HCT116 (cell line): ENCODE data around the gene TSC22D1. TPM values are rescaled to one million over a fixed set of nuclear protein-coding genes. Genes with fewer than 3 reads are reported as not detected.

Experiments
- ATAC-seq: fragments of 200-7000 bp; cut with Tn5 transposase; 2 replicates; pipeline ENCODE4 v1.9.1; 2020; ENCODE audit warnings: mild to moderate bottlenecking, moderate library complexity
- BruUV-seq: library from RNA; stranded (reverse); fragments of 400-500 nt; replicated peaks from 2 replicates; lab custom pipeline; 2021; lab: Mats Ljungman, UMichigan
- CTCF ChIA-PET: fragments of 300-600 bp; sonication (Branson Sonifier 250); formaldehyde crosslinking; loops from one replicate; lab custom pipeline; 2021; ENCODE audit warnings: antibody characterized with exemption; lab: Charles Lee
- POLR2A ChIA-PET: fragments of 300-600, 350-600 bp; sonication (Branson Sonifier 250); formaldehyde crosslinking; loops from one replicate; lab custom pipeline; 2021; ENCODE audit warnings: antibody characterized with exemption; lab: Charles Lee
- RAD21 ChIA-PET, 2 experiments: fragments of 300-600 bp; sonication (Branson Sonifier 250); formaldehyde crosslinking; loops; one replicate each; lab custom pipeline; 2023; ENCODE audit warnings: low total read pairs in 2 of 2; ENCODE audit not compliant: uncharacterized antibody in 2 of 2, unreplicated experiment in 2 of 2, low non-redundant PET in 1 of 2; lab: Charles Lee
- DNase-seq: peaks from one replicate; pipeline ENCODE4 v3.0.0-alpha.2; 2010; ENCODE audit warnings: low read depth, low spot score
- H2AFZ ChIP-seq: fragments of 200-600 bp; shearing (Covaris generic), sonication (generic); 2 replicates; pipeline ENCODE4 v1.6.1; 2017; ENCODE audit warnings: low read depth, mixed run types, mixed read lengths, antibody characterized with exemption, low read length; ENCODE audit not compliant: poor library complexity, severe bottlenecking
- H3K27ac ChIP-seq: 2 replicates; pipeline ENCODE4 v1.5.1; 2012; ENCODE audit warnings: low read depth, low read length
- H3K27me3 ChIP-seq: fragments of 200-600 bp; sonication (generic); 2 replicates; pipeline ENCODE4 v1.6.1; 2016; ENCODE audit warnings: mixed run types, low read length, mixed read lengths; ENCODE audit not compliant: insufficient read depth
- H3K36me3 ChIP-seq, 2 experiments: fragments of 200-500 bp in 1 of 2; fragments of 200-600 bp in 1 of 2; sonication (Bioruptor generic) in 1 of 2; sonication (generic) in 1 of 2; 2 replicates each; pipeline versions ENCODE4 v1.5.1 to v1.6.1; 2014 to 2016; ENCODE audit warnings: low read length in 2 of 2, inconsistent platforms in 1 of 2, mixed read lengths in 1 of 2, mixed run types in 1 of 2; ENCODE audit not compliant: insufficient read depth in 2 of 2, control insufficient read depth in 1 of 2
- H3K4me1 ChIP-seq, 2 experiments: fragments of 200-600 bp in 1 of 2; sonication (generic) in 1 of 2; 2 replicates each; pipeline versions ENCODE4 v1.5.1 to v1.6.1; 2012 to 2017; ENCODE audit warnings: low read length in 2 of 2, inconsistent platforms in 1 of 2, mild to moderate bottlenecking in 1 of 2, mixed read lengths in 1 of 2, mixed run types in 1 of 2, moderate library complexity in 1 of 2; ENCODE audit not compliant: insufficient read depth in 2 of 2, control insufficient read depth in 1 of 2
- H3K4me2 ChIP-seq: fragments of 200-600 bp; sonication (generic); 2 replicates; pipeline ENCODE4 v1.6.1; 2017; ENCODE audit warnings: mixed run types, low read length, mixed read lengths
- H3K4me3 ChIP-seq, 2 experiments: fragments of 200-600 bp in 1 of 2; sonication (generic) in 1 of 2; replicated peaks in 1 of 2; 2 replicates each; pipeline ENCODE4 v1.5.1; 2011 to 2016; ENCODE audit warnings: low read length in 2 of 2, control low read depth in 1 of 2, low read depth in 1 of 2, mild to moderate bottlenecking in 1 of 2, mixed read lengths in 1 of 2, mixed run types in 1 of 2
- H3K79me2 ChIP-seq: fragments of 200-600 bp; sonication (generic); 2 replicates; pipeline ENCODE4 v1.6.1; 2017; ENCODE audit warnings: mild to moderate bottlenecking, mixed run types, low read length, moderate library complexity, mixed read lengths; ENCODE audit not compliant: insufficient read depth
- H3K9ac ChIP-seq: fragments of 200-600 bp; sonication (generic); 2 replicates; pipeline ENCODE4 v1.6.1; 2016; ENCODE audit warnings: low read length, mixed read lengths
- H3K9me2 ChIP-seq: fragments of 200-600 bp; sonication (generic), shearing (Covaris generic); 2 replicates; pipeline ENCODE4 v1.6.1; 2017; ENCODE audit warnings: mixed run types, mild to moderate bottlenecking, moderate library complexity; ENCODE audit not compliant: insufficient read depth
- H3K9me3 ChIP-seq, 2 experiments: fragments of 200-500 bp in 1 of 2; fragments of 200-600 bp in 1 of 2; sonication (Bioruptor generic) in 1 of 2; sonication (generic) in 1 of 2; 2 replicates each; pipeline ENCODE4 v1.6.1; 2014 to 2017; ENCODE audit warnings: low read length in 2 of 2, mixed read lengths in 2 of 2, inconsistent platforms in 1 of 2, low read depth in 1 of 2, mild to moderate bottlenecking in 1 of 2, mixed run types in 1 of 2, moderate library complexity in 1 of 2; ENCODE audit not compliant: control insufficient read depth in 1 of 2, insufficient read depth in 1 of 2
- H4K20me1 ChIP-seq: fragments of 200-600 bp; sonication (generic), shearing (Covaris generic); 2 replicates; pipeline ENCODE4 v1.6.1; 2017; ENCODE audit warnings: mixed run types, mild to moderate bottlenecking, moderate library complexity; ENCODE audit not compliant: insufficient read depth
- CBX3 ChIP-seq: IDR thresholded peaks from 2 replicates; pipeline ENCODE4 v1.6.1; 2012; ENCODE audit warnings: low read depth
- CTCF ChIP-seq, 3 experiments: fragments of 200-600 bp in 1 of 3; sonication (generic) in 1 of 3; IDR thresholded peaks in 2 of 3; conservative IDR thresholded peaks in 1 of 3; 2 replicates each; pipeline ENCODE4 v1.5.1; 2012 to 2017; ENCODE audit warnings: low read depth in 2 of 3, low read length in 2 of 3, antibody characterized with exemption in 1 of 3, borderline replicate concordance in 1 of 3, control low read depth in 1 of 3, mild to moderate bottlenecking in 1 of 3, mixed read lengths in 1 of 3, mixed run types in 1 of 3, moderate library complexity in 1 of 3; ENCODE audit not compliant: insufficient read depth in 1 of 3
- EZH2phosphoT487 ChIP-seq: fragments of 200-600 bp; IDR thresholded peaks from 2 replicates; pipeline ENCODE4 v1.6.1; 2018; ENCODE audit warnings: antibody characterized with exemption, borderline replicate concordance
- RAD21 ChIP-seq: IDR thresholded peaks from 2 replicates; pipeline ENCODE4 v1.6.1; 2012; ENCODE audit warnings: low read depth, mild to moderate bottlenecking
- ZFX ChIP-seq: fragments of 450-650 bp; IDR thresholded peaks from 2 replicates; pipeline ENCODE4 v1.6.1; 2017
- intact Hi-C: fragments of 100-400 bp; cut with micrococcal nuclease; formaldehyde crosslinking; loops from 2 replicates; pipeline ENCODE4 v1.10.0; 2022
- total RNA-seq: library from RNA; stranded (reverse); gene quantifications from one replicate; pipeline ENCODE4 v1.2.1, GENCODE V29; 2021; ENCODE audit not compliant: unreplicated experiment

The TSC22D1 gene
- total RNA-seq, 1 experiment from 2014 or later: 268 TPM

- no peak for TF ChIP-seq CTCF (IDR thresholded peaks at IDR 0.05 in 2 of 3, conservative IDR thresholded peaks at IDR 0.05 in 1 of 3; ENCODE audit: borderline replicate concordance in 1 of 3, insufficient read depth in 1 of 3, low read depth in 2 of 3, low read length in 2 of 3)
- no peak for TF ChIP-seq EZH2phosphoT487
- TF ChIP-seq CBX3: no peak
Observed at GRCh38 chr13:44471686-44472085, 104.4 kb downstream of the TSC22D1 start (continued).

- Histone ChIP-seq H3K4me3 (no peak overlapping the region), H3K9ac (no peak overlapping the region), H3K9me3 (no peaks in the 10 kb centered on the region), H2AFZ (no peak overlapping the region), H3K9me2 (no peaks in the 10 kb centered on the region), H3K4me1 (peaks cover 13 to 30% of the 10 kb centered on the region in 2 experiments), H3K4me2 (no peak overlapping the region), H3K27me3 (no peaks in the 10 kb centered on the region), H3K27ac (no peak overlapping the region)
- ChIA-PET CTCF (interaction anchor here (0.7 to 2.8 kb wide), 8 partner anchors 10 to 571 kb away, joined by 3 to 24 read pairs (median 4); no protein-coding TSS in a partner anchor), RAD21 (interaction anchor here in 1 of 2 experiments (1.4 kb wide), 1 partner anchor 563 kb away, joined by 3 read pairs; no protein-coding TSS in a partner anchor), POLR2A (interaction anchor here (1.0 to 3.6 kb wide), 2 partner anchors 35 to 128 kb away, joined by 3 to 28 read pairs; no protein-coding TSS in a partner anchor)
- no TSS peak for BruUV-seq
- TF ChIP-seq CTCF (IDR thresholded peaks at IDR 0.05 in 2 of 3, conservative IDR thresholded peaks at IDR 0.05 in 1 of 3; ENCODE audit: borderline replicate concordance in 1 of 3, insufficient read depth in 1 of 3, low read depth in 2 of 3, low read length in 2 of 3) (peak; percentile 35 to 63 (median 50); a peak in 4 of 6 replicates), ZFX (no peak), RAD21 (peak; percentile 78)
- TF ChIP-seq, all 23 proteins: peak for 2
- ATAC-seq: no peak
- Histone ChIP-seq H3K79me2 (peaks cover 2% of the 10 kb centered on the region; the same call in 1 of the 2 replicates), H4K20me1 (no peaks in the 10 kb centered on the region), H3K36me3 (no peaks in the 10 kb centered on the region)
- intact Hi-C loops: loop anchor here (1.0 to 5.0 kb wide), 3 partner anchors 34 to 566 kb away; no protein-coding TSS in a partner anchor
- peak; percentile 35 for DNase-seq
Observed at GRCh38 chr13:44470638-44471562, 105.2 kb downstream of the TSC22D1 start.
